Esophagus squamous epithelium (tissue), 5 donors: Measurements from ENCODE around the gene BAHD1. TPM values are rescaled to one million over a fixed set of nuclear protein-coding genes. Genes with fewer than 3 reads are reported as not detected.

Source experiments
- DNase-seq: peaks from one replicate; lab custom pipeline; 2025; lab: John Stamatoyannopoulos, UW
- H3K27ac ChIP-seq, 4 donors: fragments of 200-600 bp; sonication (generic); one replicate each; pipeline ENCODE4 v1.5.1; 2016 to 2019; ENCODE audit warnings: mild to moderate bottlenecking in 1 of 4
- H3K27me3 ChIP-seq, 4 donors: fragments of 200-600 bp; sonication (generic); 1 replicate in 3 of 4; 2 replicates in 1 of 4; pipeline versions ENCODE4 v1.5.1 to v1.6.0; 2017 to 2021; ENCODE audit warnings: antibody characterized with exemption in 1 of 4
- H3K36me3 ChIP-seq, 3 donors: fragments of 200-600 bp; sonication (generic); one replicate each; pipeline ENCODE4 v1.5.1; 2016 to 2019
- H3K4me1 ChIP-seq, 3 donors: fragments of 200-600 bp; sonication (generic); one replicate each; pipeline ENCODE4 v1.5.1; 2017 to 2019
- H3K4me3 ChIP-seq, 4 donors: fragments of 200-600 bp; sonication (generic); 1 replicate in 3 of 4; 2 replicates in 1 of 4; pipeline ENCODE4 v1.5.1; 2016 to 2019; ENCODE audit warnings: mild to moderate bottlenecking in 2 of 4, moderate library complexity in 1 of 4
- H3K9me3 ChIP-seq, 3 donors: fragments of 200-600 bp; sonication (generic); one replicate each; pipeline ENCODE4 v1.5.1; 2016 to 2019
- CTCF ChIP-seq, 6 experiments: fragments of 450-650 bp in 4 of 6; fragments of 200-600 bp in 2 of 6; sonication (generic) in 2 of 6; IDR thresholded peaks; one replicate each; pipeline ENCODE4 v1.5.1; 2016 to 2019; ENCODE audit warnings: antibody characterized with exemption in 6 of 6, mild to moderate bottlenecking in 4 of 6, moderate library complexity in 4 of 6
- POLR2A ChIP-seq, 4 donors: fragments of 450-650 bp; IDR thresholded peaks; one replicate each; pipeline ENCODE4 v1.6.1; 2017; ENCODE audit warnings: antibody characterized with exemption in 4 of 4, mild to moderate bottlenecking in 4 of 4, moderate library complexity in 3 of 4
- WGBS, 2 donors: methylation state at CpG; one replicate each; pipeline ENCODE4 v1.1.5; 2018; 5-methylcytosine and 5-hydroxymethylcytosine counted together
- intact Hi-C: fragments of 100-400 bp; cut with DNase I; formaldehyde crosslinking; loops from one replicate; pipeline ENCODE4 v1.15.0; 2022
- total RNA-seq, 4 donors: library from RNA; depleted of rRNA; stranded (reverse); fragments of >200 nt; gene quantifications; one replicate each; pipeline ENCODE4 v1.1.0, GENCODE V29; 2016
- donor health status: DM: yes; HTN: yes; CAD: no.

BAHD1 gene
- total RNA-seq, 4 donors from 2014 or later = 6.0 to 13.1 (median 9.8) TPM

DNA sequence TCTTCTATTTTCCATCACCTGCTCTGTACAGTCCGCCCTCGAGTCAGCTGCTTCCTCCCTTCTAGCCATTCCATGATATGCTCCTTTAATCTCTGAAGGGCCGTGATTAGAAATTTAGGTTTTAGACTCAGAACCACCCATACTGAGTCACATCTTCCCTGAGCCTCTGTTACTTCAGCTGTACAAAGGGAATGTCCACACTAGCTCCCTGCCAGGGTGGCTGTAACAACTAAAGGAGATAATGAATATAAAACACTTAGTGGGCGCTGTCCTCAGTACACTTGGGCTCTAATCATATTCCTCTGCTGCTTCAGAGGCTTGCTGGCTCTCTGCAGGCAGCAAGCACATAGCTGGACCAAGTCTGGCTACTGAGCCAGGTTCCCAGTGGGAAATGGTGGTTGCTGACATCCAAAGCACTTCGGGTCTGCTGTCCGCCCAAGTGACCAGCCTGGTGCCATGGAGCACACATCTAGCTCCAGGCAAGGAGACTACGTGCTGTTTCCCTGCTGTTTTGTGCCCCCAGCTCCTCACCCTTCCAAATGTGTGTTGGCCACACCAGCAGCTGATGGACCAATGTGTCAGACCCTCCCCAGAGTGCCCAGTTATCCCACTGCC is 29.1 kb downstream of the BAHD1 start:
- no peak for TF ChIP-seq CTCF (IDR thresholded peaks at IDR 0.05)
- no peak for TF ChIP-seq POLR2A (IDR thresholded peaks at IDR 0.05)

GRCh38 chr15:40470423-40471104 is 29.8 kb downstream of the BAHD1 start, which contains the start of gene CHST14:
Gene CHST14 (plus strand): TSS chr15:40470984. CDS start chr15:40471214, 230 bp downstream.
- 0 to 7% methylated on average over 3 to 4 of the region's 52 CpGs for WGBS, 2 donors
- no peak for TF ChIP-seq POLR2A (IDR thresholded peaks at IDR 0.05)
- no peak for TF ChIP-seq CTCF (IDR thresholded peaks at IDR 0.05)
- DNase-seq = no peak
- H3K9me3 ChIP-seq = no peaks in the 10 kb centered on the region
- peaks cover 16 to 45% (median 17%) of the 10 kb centered on the region in 3 donors for H3K4me1 ChIP-seq
- no peaks in the 10 kb centered on the region for H3K27me3 ChIP-seq
- H3K4me3 ChIP-seq = peak within 1 kb of the TSS; percentile 63 to 95 (median 80)
- intact Hi-C loops = no loop called here
- H3K36me3 ChIP-seq = peaks cover 0 to 18% (median 2%) of the 10 kb centered on the region in 3 donors
- peak within 1 kb of the TSS; percentile 84 to 96 (median 90) for H3K27ac ChIP-seq

More for the DNA sequence above, 29.1 kb downstream of the BAHD1 start:
- WGBS, 2 donors = 77 to 83% methylated on average over 5 to 6 of the region's 7 CpGs
- H3K9me3 ChIP-seq = no peaks in the 10 kb centered on the region
- intact Hi-C loops = no loop called here
- peaks cover 16 to 52% (median 17%) of the 10 kb centered on the region in 3 donors for H3K4me1 ChIP-seq
- H3K36me3 ChIP-seq = peaks cover 0 to 24% (median 3%) of the 10 kb centered on the region in 3 donors
- peak overlapping the region in 3 of 4 donors; percentile 84 to 96 (median 94) for H3K27ac ChIP-seq
- H3K4me3 ChIP-seq = peak overlapping the region in 3 of 4 donors; percentile 77 to 95 (median 82)
- H3K27me3 ChIP-seq = no peaks in the 10 kb centered on the region
- DNase-seq = no peak

GRCh38 chr15:40471105-40471807 is 30.5 kb downstream of the BAHD1 start:
- H3K27me3 ChIP-seq = no peaks in the 10 kb centered on the region
- WGBS, 2 donors = 0 to 8% methylated on average over 6 to 10 of the region's 60 CpGs
- peaks cover 0 to 11% (median 0%) of the 10 kb centered on the region in 3 donors for H3K36me3 ChIP-seq
- H3K4me1 ChIP-seq = peaks cover 16 to 38% (median 17%) of the 10 kb centered on the region in 3 donors
- TF ChIP-seq POLR2A (IDR thresholded peaks at IDR 0.05) (no peak), CTCF (IDR thresholded peaks at IDR 0.05) (no peak)
- intact Hi-C loops = no loop called here
- peak overlapping the region; percentile 63 to 95 (median 80) for H3K4me3 ChIP-seq
- no peaks in the 10 kb centered on the region for H3K9me3 ChIP-seq
- no peak for DNase-seq
- H3K27ac ChIP-seq = peak overlapping the region; percentile 84 to 96 (median 90)

DNA sequence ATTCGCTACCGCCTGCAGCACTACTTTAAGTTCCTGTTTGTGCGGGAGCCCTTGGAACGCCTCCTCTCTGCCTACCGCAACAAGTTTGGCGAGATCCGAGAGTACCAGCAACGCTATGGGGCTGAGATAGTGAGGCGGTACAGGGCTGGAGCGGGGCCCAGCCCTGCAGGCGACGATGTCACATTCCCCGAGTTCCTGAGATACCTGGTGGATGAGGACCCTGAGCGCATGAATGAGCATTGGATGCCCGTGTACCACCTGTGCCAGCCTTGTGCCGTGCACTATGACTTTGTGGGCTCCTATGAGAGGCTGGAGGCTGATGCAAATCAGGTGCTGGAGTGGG is 31.0 kb downstream of the BAHD1 start:
- intact Hi-C loops = no loop called here
- no peaks in the 10 kb centered on the region for H3K9me3 ChIP-seq
- peaks cover 16 to 33% (median 17%) of the 10 kb centered on the region in 3 donors for H3K4me1 ChIP-seq
- no peak for TF ChIP-seq POLR2A (IDR thresholded peaks at IDR 0.05)
- DNase-seq = no peak
- WGBS, 2 donors = 16% methylated on average over 7 of the region's 16 CpGs; no CpG with 5 or more reads in 1 of the 2 donors
- H3K27ac ChIP-seq = peak overlapping the region in 3 of 4 donors; percentile 84 to 96 (median 94)
- no peaks in the 10 kb centered on the region for H3K27me3 ChIP-seq
- peak overlapping the region; percentile 63 to 95 (median 80) for H3K4me3 ChIP-seq
- peaks cover 0 to 5% (median 0%) of the 10 kb centered on the region in 3 donors for H3K36me3 ChIP-seq

GRCh38 chr15:40472171-40472727 is 31.5 kb downstream of the BAHD1 start:
- intact Hi-C loops = no loop called here
- peaks cover 16 to 33% (median 17%) of the 10 kb centered on the region in 3 donors for H3K4me1 ChIP-seq
- no peak for DNase-seq
- no peaks in the 10 kb centered on the region for H3K27me3 ChIP-seq
- no peak for TF ChIP-seq CTCF (IDR thresholded peaks at IDR 0.05)
- TF ChIP-seq POLR2A (IDR thresholded peaks at IDR 0.05) = no peak
- H3K4me3 ChIP-seq = peak overlapping the region in 3 of 4 donors; percentile 77 to 95 (median 82)
- WGBS, 2 donors = 0 to 40% methylated on average over 1 of the region's 9 CpGs
- peak overlapping the region in 1 of 4 donors; percentile 94 for H3K27ac ChIP-seq
- H3K9me3 ChIP-seq = no peaks in the 10 kb centered on the region
- H3K36me3 ChIP-seq = peaks cover 0 to under 1% (median 0%) of the 10 kb centered on the region in 3 donors
